Nephron (organoid): ENCODE results near the gene SLC35A5.

ENCODE experiments used
- H3K27ac Mint-ChIP-seq, 3 experiments: 2 replicates each; pipeline ENCODE4 v1.8.0; 2020; ENCODE audit warnings: mixed read lengths in 3 of 3, mild to moderate bottlenecking in 2 of 3, moderate library complexity in 1 of 3
- H3K27me3 Mint-ChIP-seq: 2 replicates; pipeline ENCODE4 v1.8.0; 2021; ENCODE audit warnings: low read depth, mild to moderate bottlenecking, moderate library complexity, mixed read lengths
- H3K36me3 Mint-ChIP-seq: 2 replicates; pipeline ENCODE4 v1.8.0; 2020; ENCODE audit warnings: low read depth, mixed read lengths
- H3K4me1 Mint-ChIP-seq: 2 replicates; pipeline ENCODE4 v1.8.0; 2020; ENCODE audit warnings: mixed read lengths
- H3K4me3 Mint-ChIP-seq, 3 experiments: 2 replicates each; pipeline ENCODE4 v1.8.0; 2020; ENCODE audit warnings: mild to moderate bottlenecking in 3 of 3, mixed read lengths in 3 of 3, moderate library complexity in 2 of 3
- H3K9me3 Mint-ChIP-seq: 2 replicates; pipeline ENCODE4 v1.8.0; 2020; ENCODE audit warnings: mixed read lengths
- TF ChIP-seq, protein P1 (sequence below), 3 experiments: fragments of 200-600 bp; sonication (generic); IDR thresholded peaks; one replicate each; pipeline ENCODE4 v1.5.0; 2021; ENCODE audit warnings: antibody characterized with exemption in 3 of 3; ENCODE audit not compliant: unreplicated experiment in 3 of 3

The SLC35A5 gene

DNA sequence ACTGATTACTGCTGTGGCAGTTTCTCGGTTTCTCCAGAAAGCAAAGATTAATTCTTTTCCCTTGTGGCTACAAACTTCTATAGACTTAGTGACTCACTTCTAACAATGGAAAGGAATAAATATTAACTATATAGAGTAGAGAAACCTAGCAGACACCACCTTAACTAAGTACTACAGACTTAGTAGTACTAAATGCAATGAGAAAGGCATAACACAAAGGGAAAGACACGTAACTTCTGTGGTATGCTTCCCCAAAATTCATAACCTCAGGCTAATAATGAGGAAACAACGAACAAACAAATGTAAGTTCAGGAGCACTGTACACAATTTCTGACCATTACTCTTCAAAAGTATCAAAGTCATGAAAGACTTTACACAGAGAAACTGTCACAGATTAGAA, 31.3 kb upstream of the SLC35A5 start:
- Mint-ChIP-seq H3K9me3 (no peaks in the 10 kb centered on the region), H3K27me3 (no peaks in the 10 kb centered on the region), H3K4me1 (no peaks in the 10 kb centered on the region), H3K36me3 (peaks cover 29% of the 10 kb centered on the region), H3K27ac (no peak overlapping the region), H3K4me3 (no peak overlapping the region)
- TF ChIP-seq, protein P1, sequence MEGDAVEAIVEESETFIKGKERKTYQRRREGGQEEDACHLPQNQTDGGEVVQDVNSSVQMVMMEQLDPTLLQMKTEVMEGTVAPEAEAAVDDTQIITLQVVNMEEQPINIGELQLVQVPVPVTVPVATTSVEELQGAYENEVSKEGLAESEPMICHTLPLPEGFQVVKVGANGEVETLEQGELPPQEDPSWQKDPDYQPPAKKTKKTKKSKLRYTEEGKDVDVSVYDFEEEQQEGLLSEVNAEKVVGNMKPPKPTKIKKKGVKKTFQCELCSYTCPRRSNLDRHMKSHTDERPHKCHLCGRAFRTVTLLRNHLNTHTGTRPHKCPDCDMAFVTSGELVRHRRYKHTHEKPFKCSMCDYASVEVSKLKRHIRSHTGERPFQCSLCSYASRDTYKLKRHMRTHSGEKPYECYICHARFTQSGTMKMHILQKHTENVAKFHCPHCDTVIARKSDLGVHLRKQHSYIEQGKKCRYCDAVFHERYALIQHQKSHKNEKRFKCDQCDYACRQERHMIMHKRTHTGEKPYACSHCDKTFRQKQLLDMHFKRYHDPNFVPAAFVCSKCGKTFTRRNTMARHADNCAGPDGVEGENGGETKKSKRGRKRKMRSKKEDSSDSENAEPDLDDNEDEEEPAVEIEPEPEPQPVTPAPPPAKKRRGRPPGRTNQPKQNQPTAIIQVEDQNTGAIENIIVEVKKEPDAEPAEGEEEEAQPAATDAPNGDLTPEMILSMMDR (IDR thresholded peaks at IDR 0.05; ENCODE audit: unreplicated experiment in 3 of 3): no peak

DNA sequence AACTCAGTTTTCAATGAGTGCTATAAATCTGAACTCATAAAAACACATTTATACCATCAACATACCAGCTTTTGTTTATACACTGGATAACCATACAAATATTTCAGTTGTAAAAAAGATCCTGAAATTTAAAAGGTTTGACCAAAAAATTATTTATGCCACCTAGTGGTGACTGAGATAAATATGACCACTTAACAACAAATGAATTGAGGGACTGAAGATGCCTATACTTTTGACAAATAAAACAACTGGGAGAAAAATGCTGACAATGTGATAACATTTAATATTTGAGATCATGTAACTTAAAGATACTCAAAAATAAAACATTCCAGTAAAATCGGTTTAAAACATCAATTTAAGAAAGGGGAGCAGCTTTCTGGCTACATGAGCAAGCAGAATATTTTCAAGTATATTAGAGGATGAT, 30.5 kb upstream of the SLC35A5 start:
- Mint-ChIP-seq H3K27ac (no peak overlapping the region), H3K36me3 (peaks cover 33% of the 10 kb centered on the region), H3K9me3 (no peaks in the 10 kb centered on the region), H3K4me1 (no peaks in the 10 kb centered on the region), H3K27me3 (no peaks in the 10 kb centered on the region), H3K4me3 (no peak overlapping the region)
- TF ChIP-seq, protein P1 (IDR thresholded peaks at IDR 0.05; ENCODE audit: unreplicated experiment in 3 of 3): peak; percentile 50 to 67 (median 51)

DNA sequence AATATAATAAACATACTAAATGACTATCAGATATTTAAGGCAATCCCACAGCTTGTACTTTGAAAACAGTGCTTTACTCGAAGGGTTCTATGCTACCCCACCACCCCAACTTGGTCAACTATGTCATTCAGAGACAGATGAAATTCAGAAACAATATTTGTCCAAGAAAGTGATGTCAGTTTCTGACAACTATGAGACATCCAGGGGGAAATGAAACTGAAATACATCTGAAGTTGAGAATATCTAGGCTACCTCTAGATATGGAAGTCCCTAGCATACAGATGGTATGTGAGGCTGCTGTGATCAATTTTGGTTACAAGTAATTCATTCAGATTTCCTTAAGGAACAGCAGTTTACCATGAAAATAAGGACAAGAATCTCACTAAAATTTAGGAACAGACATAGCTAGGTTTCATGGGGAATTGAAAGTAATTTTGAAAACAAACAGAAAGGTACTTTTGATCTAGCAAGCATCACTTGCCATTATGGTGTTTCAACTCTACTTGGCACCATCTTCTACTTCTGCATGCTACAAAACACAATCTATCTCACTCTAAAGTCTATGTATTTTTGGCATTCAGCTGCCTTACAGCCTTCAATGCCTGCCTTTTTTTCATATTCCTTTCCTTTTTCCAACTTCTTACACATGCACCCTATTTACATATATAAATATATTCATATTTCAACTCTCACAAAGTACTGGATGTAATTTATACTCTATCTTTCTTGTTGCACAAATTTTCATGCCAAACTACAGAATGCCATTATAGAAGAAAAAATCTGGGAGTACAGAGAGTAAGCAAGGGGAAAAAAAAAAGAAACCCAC, 21.8 kb upstream of the SLC35A5 start:
- no peaks in the 10 kb centered on the region for H3K27me3 Mint-ChIP-seq
- TF ChIP-seq, protein P1 (IDR thresholded peaks at IDR 0.05; ENCODE audit: unreplicated experiment in 3 of 3): no peak
- no peak overlapping the region for H3K27ac Mint-ChIP-seq
- H3K4me1 Mint-ChIP-seq: no peaks in the 10 kb centered on the region
- H3K4me3 Mint-ChIP-seq: no peak overlapping the region
- peaks cover 42% of the 10 kb centered on the region for H3K36me3 Mint-ChIP-seq
- no peaks in the 10 kb centered on the region for H3K9me3 Mint-ChIP-seq

DNA sequence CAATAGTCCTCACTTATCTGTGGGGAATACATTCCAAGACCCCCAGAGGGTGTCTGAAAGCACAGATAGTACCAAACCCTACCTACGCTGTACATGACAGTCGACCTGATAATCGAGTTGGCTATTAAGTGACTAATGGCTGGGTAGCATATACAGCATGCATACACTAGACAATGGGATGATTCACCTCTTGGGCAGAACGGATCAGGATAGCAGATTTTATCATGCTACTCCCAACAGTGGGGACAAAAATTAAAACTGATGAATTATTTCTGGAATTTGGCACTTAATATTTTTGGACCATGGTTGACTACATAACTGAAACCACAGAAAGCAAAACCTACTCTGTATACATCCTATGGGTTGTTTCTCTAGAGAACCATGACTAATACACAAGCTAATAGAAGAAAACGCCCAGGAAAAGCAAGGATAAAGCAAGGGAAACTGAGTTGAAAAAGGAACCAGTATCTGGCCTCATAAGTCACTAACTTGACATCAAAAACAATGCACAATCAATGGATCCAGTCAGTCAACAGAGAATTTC, 15.6 kb upstream of the SLC35A5 start:
- Mint-ChIP-seq H3K27ac (no peak overlapping the region), H3K9me3 (no peaks in the 10 kb centered on the region), H3K27me3 (no peaks in the 10 kb centered on the region), H3K4me1 (no peaks in the 10 kb centered on the region), H3K36me3 (peaks cover 30% of the 10 kb centered on the region), H3K4me3 (no peak overlapping the region)
- TF ChIP-seq, protein P1 (IDR thresholded peaks at IDR 0.05; ENCODE audit: unreplicated experiment in 3 of 3): no peak

DNA sequence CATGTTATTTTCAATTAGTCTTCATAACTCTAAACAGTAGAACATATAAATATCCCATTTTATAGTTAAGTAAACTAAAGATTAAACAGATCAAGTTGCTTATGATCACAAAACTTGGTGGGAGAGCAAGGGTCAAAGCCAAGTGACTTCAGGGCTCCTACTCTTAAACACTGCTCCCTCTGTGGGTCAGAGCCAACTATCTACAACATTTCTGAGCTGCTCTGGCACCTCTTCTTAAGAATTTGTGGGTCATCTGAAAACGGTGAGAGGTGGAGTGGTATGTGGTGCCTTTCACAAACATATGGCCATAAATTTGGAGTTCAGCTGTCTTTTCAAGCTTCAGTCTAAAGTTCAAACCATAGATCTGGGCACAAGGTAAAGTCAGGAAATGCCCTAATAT, 11.0 kb upstream of the SLC35A5 start:
- Mint-ChIP-seq H3K36me3 (peaks cover 24% of the 10 kb centered on the region), H3K27me3 (no peaks in the 10 kb centered on the region), H3K4me1 (no peaks in the 10 kb centered on the region), H3K27ac (no peak overlapping the region), H3K4me3 (no peak overlapping the region), H3K9me3 (no peaks in the 10 kb centered on the region)
- TF ChIP-seq, protein P1 (IDR thresholded peaks at IDR 0.05; ENCODE audit: unreplicated experiment in 3 of 3): no peak
